ENCODE data around the gene TMEM19. TPM values are rescaled to one million over a fixed set of nuclear protein-coding genes. Genes with fewer than 3 reads are reported as not detected.

The TMEM19 gene
- total RNA-seq, 1 donor from 2014 or later, result 19.4 TPM

- no peak for TF ChIP-seq CTCF (IDR thresholded peaks at IDR 0.05; ENCODE audit: unreplicated experiment)
- Mint-ChIP-seq H3K27ac (no peak overlapping the region), H3K27me3 (no peaks in the 10 kb centered on the region), H3K36me3 (ENCODE audit: insufficient read depth) (peaks cover 13% of the 10 kb centered on the region), H3K9me3 (ENCODE audit: low read depth) (peaks cover 1% of the 10 kb centered on the region), H3K4me3 (ENCODE audit: low read depth) (no peak overlapping the region), H3K4me1 (ENCODE audit: low read depth) (no peaks in the 10 kb centered on the region)
- no peak for DNase-seq (ENCODE audit: low spot score, unreplicated experiment)
Observed at GRCh38 chr12:71649401-71649800, 36.5 kb upstream of the TMEM19 start.

GRCh38 chr12:71652656-71653055 is 33.2 kb upstream of the TMEM19 start:
- peaks cover 6% of the 10 kb centered on the region for H3K4me1 Mint-ChIP-seq (ENCODE audit: low read depth)
- no peaks in the 10 kb centered on the region for H3K27me3 Mint-ChIP-seq
- no peak for DNase-seq (ENCODE audit: low spot score, unreplicated experiment)
- H3K9me3 Mint-ChIP-seq (ENCODE audit: low read depth), result peaks cover 17% of the 10 kb centered on the region
- no peak overlapping the region for H3K27ac Mint-ChIP-seq
- no peak for TF ChIP-seq CTCF (IDR thresholded peaks at IDR 0.05; ENCODE audit: unreplicated experiment)
- peaks cover 13% of the 10 kb centered on the region for H3K36me3 Mint-ChIP-seq (ENCODE audit: insufficient read depth)
- H3K4me3 Mint-ChIP-seq (ENCODE audit: low read depth), result no peak overlapping the region

- no peak overlapping the region for H3K27ac Mint-ChIP-seq
- peaks cover 15% of the 10 kb centered on the region for H3K36me3 Mint-ChIP-seq (ENCODE audit: insufficient read depth)
- H3K4me1 Mint-ChIP-seq (ENCODE audit: low read depth), result peaks cover 6% of the 10 kb centered on the region
Observed at GRCh38 chr12:71653137-71653536, 32.7 kb upstream of the TMEM19 start.

GRCh38 chr12:71654200-71654599 is 31.7 kb upstream of the TMEM19 start:
- DNase-seq (ENCODE audit: low spot score, unreplicated experiment), result no peak
- H3K36me3 Mint-ChIP-seq (ENCODE audit: insufficient read depth), result peaks cover 23% of the 10 kb centered on the region
- H3K4me3 Mint-ChIP-seq (ENCODE audit: low read depth), result no peak overlapping the region

More at GRCh38 chr12:71653137-71653536, 32.7 kb upstream of the TMEM19 start:
- H3K9me3 Mint-ChIP-seq (ENCODE audit: low read depth), result peaks cover 17% of the 10 kb centered on the region
- H3K4me3 Mint-ChIP-seq (ENCODE audit: low read depth), result no peak overlapping the region
- no peak for DNase-seq (ENCODE audit: low spot score, unreplicated experiment)
- TF ChIP-seq CTCF (IDR thresholded peaks at IDR 0.05; ENCODE audit: unreplicated experiment), result no peak
- no peaks in the 10 kb centered on the region for H3K27me3 Mint-ChIP-seq

GRCh38 chr12:71655495-71655894 is 30.4 kb upstream of the TMEM19 start:
- H3K9me3 Mint-ChIP-seq (ENCODE audit: low read depth), result peaks cover 17% of the 10 kb centered on the region
- no peak for TF ChIP-seq CTCF (IDR thresholded peaks at IDR 0.05; ENCODE audit: unreplicated experiment)
- H3K4me3 Mint-ChIP-seq (ENCODE audit: low read depth), result no peak overlapping the region
- H3K27ac Mint-ChIP-seq, result no peak overlapping the region
- peaks cover 24% of the 10 kb centered on the region for H3K36me3 Mint-ChIP-seq (ENCODE audit: insufficient read depth)
- H3K4me1 Mint-ChIP-seq (ENCODE audit: low read depth), result peaks cover 10% of the 10 kb centered on the region
- DNase-seq (ENCODE audit: low spot score, unreplicated experiment), result no peak
- H3K27me3 Mint-ChIP-seq, result no peaks in the 10 kb centered on the region

More at GRCh38 chr12:71654200-71654599, 31.7 kb upstream of the TMEM19 start:
- no peak overlapping the region for H3K27ac Mint-ChIP-seq
- H3K4me1 Mint-ChIP-seq (ENCODE audit: low read depth), result peaks cover 9% of the 10 kb centered on the region
- peaks cover 17% of the 10 kb centered on the region for H3K9me3 Mint-ChIP-seq (ENCODE audit: low read depth)
- TF ChIP-seq CTCF (IDR thresholded peaks at IDR 0.05; ENCODE audit: unreplicated experiment), result no peak
- H3K27me3 Mint-ChIP-seq, result no peaks in the 10 kb centered on the region
